HG02870 (cell line): ENCODE measurements around the gene RYR1.
"Not testable (repeated sequence)": the region's sequence is repeated elsewhere in the genome, so short reads cannot be mapped to it uniquely, and the experiment has no call there.

Source experiments
- ATAC-seq: cut with Tn5 transposase; IDR thresholded peaks from one replicate; pipeline ENCODE4 v1.9.1; 2021; ENCODE audit warnings: mild to moderate bottlenecking, moderate library complexity; ENCODE audit not compliant: unreplicated experiment

RYR1 gene

DNA sequence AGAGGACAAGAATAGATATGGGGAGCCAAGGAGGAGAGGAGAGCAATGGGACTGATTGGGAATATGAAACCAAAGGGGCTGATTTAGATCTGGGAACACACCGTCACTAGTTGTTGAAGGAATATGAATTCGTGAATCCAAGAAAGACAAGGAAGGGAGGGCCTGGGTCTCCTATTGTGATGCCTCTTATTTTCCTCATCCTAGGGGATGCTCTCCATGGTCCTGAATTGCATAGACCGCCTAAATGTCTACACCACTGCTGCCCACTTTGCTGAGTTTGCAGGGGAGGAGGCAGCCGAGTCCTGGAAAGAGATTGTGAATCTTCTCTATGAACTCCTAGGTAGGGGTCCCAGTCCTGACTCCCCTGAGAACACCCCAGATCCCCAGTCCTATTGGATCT is 21.5 kb downstream of the RYR1 start:
- no peak for ATAC-seq

- no peak for ATAC-seq
Measured at GRCh38 chr19:38457202-38457601, 23.7 kb downstream of the RYR1 start.

DNA sequence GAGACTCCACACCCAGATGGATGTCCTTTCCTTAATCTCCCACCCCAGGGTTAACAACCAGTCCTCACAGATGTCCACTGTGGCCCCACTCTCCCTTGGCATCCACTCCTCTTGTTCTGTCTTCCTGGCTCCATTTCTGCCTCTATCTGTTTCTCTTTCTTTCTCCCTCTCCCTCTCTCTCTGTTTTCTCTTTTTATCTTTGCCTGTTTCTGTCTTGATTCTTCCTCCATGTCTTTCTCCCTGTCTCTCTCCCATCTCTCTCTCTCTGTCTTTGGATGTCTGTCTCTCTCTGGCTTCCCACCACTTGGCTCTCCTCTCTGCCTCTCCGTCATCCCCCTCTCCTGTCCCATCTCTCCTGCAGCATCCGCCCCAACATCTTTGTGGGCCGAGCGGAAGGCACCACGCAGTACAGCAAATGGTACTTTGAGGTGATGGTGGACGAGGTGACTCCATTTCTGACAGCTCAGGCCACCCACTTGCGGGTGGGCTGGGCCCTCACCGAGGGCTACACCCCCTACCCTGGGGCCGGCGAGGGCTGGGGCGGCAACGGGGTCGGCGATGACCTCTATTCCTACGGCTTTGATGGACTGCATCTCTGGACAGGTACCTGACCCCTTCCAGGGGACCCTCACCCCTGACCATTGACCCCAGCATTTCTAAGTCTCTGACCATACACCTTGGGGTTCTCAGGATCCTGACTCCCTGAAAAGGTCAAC is 24.4 kb downstream of the RYR1 start:
- no peak for ATAC-seq

GRCh38 chr19:38458991-38459390 is 25.5 kb downstream of the RYR1 start:
- ATAC-seq: no peak

- ATAC-seq: no peak
Measured at GRCh38 chr19:38463365-38463764, 29.9 kb downstream of the RYR1 start.

GRCh38 chr19:38464421-38465082 is 31.1 kb downstream of the RYR1 start:
- ATAC-seq: no peak

DNA sequence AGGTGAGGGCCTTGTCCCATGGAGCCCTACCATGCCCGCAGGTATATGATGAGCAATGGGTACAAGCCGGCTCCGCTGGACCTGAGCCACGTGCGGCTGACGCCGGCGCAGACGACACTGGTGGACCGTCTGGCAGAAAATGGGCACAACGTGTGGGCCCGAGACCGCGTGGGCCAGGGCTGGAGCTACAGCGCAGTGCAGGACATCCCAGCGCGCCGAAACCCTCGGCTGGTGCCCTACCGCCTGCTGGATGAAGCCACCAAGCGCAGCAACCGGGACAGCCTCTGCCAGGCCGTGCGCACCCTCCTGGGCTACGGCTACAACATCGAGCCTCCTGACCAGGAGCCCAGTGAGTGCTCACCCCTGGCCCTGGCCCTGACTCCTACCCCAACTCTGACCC is 32.6 kb downstream of the RYR1 start:
- ATAC-seq: no peak

GRCh38 chr19:38467541-38468525 is 34.3 kb downstream of the RYR1 start:
- ATAC-seq: no peak

- ATAC-seq: no peak
Measured at GRCh38 chr19:38469151-38469550, 35.7 kb downstream of the RYR1 start.

- no peak for ATAC-seq
Measured at GRCh38 chr19:38470788-38471480, 37.4 kb downstream of the RYR1 start.

DNA sequence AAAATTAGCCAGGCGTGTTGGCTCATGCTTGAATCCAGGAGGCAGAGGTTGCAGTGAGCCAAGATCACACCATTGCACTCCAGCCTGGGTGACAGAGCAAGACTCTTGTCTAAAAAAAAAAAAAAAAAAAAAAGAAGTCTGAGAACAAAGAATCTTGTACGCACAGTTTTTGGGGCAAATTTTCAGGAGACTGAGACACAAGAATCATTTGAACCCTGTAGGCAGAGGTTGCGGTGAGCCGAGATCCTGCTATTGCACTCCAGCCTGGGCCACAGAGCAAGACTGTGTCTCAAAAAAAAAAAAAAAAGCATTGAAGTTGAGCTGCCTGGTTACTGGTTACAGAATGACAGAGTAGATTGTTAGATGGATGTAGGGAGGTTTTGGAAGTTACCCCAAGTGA is 39.2 kb downstream of the RYR1 start:
- ATAC-seq: not testable (repeated sequence)

- no peak for ATAC-seq
Measured at GRCh38 chr19:38473201-38473600, 39.7 kb downstream of the RYR1 start.

- no peak for ATAC-seq
Measured at GRCh38 chr19:38475176-38475575, 41.7 kb downstream of the RYR1 start.

GRCh38 chr19:38478273-38478971 is 44.9 kb downstream of the RYR1 start:
- ATAC-seq: no peak

GRCh38 chr19:38482496-38482895 is 49.0 kb downstream of the RYR1 start:
- no peak for ATAC-seq

DNA sequence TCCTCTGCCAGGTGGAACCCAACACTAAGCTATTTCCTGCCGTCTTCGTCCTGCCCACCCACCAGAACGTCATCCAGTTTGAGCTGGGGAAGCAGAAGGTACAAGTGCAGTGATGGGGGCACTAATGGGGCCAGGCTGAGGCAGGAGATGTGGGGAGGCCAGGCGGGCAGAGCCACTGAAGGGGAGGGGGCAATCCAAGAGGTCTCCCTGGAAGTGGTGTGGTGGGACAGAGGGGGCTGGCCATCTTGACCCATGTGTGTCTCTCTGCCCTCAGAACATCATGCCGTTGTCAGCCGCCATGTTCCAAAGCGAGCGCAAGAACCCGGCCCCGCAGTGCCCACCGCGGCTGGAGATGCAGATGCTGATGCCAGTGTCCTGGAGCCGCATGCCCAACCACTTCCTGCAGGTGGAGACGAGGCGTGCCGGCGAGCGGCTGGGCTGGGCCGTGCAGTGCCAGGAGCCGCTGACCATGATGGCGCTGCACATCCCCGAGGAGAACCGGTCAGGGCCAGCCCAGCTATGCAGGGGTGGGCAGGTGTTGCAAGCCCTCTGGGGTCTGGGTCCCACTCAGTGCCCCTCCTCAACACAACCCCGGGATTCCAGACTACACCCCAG is 49.6 kb downstream of the RYR1 start:
- no peak for ATAC-seq

- ATAC-seq: no peak
Measured at GRCh38 chr19:38484747-38485146, 51.3 kb downstream of the RYR1 start.

DNA sequence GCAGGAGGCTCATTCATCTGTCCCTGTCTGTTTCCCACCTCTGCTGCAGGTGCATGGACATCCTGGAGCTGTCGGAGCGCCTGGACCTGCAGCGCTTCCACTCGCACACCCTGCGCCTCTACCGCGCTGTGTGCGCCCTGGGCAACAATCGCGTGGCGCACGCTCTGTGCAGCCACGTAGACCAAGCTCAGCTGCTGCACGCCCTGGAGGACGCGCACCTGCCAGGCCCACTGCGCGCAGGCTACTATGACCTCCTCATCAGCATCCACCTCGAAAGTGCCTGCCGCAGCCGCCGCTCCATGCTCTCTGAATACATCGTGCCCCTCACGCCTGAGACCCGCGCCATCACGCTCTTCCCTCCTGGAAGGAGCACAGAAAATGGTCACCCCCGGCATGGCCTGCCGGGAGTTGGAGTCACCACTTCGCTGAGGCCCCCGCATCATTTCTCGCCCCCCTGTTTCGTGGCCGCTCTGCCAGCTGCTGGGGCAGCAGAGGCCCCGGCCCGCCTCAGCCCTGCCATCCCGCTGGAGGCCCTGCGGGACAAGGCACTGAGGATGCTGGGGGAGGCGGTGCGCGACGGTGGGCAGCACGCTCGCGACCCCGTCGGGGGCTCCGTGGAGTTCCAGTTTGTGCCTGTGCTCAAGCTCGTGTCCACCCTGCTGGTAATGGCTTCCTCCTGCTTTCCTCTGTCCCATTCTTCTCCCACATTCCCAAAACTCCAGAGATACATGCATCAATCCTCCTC is 52.2 kb downstream of the RYR1 start:
- ATAC-seq: no peak

DNA sequence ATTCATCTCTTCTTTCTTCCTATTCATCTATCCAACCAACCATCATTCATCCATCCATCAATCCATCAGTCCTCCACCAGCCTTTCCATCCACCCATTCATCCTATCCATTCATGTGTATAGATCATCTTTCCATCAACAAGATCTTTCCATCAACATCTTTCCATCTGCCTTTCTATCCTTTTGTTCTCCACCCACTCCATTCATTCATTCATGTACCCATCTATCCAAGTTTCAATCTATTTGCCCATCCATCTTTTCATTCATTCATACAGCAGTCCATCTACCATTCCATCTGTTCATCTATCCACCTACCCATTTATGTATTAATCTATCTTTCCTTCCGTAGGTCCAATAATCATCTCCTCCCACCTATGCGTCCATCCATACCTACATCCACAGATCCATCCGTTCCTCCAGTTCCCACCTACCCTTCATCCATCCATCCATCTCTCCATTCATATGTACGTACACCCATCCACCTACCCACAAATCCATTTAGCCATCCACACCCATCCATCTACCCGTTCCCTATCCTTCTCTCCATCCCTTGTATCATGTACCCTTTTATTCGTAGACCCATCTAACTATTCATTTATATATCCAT is 53.3 kb downstream of the RYR1 start:
- ATAC-seq: no peak
